Bronchial epithelial cell (primary cell): ENCODE data around the gene RNF212B. TPM values are rescaled to one million over a fixed set of nuclear protein-coding genes. Genes with fewer than 3 reads are reported as not detected.
A peak's percentile ranks its signal among the peaks of the same experiment; 100 is the strongest.

ENCODE experiments used
- DNase-seq: peaks from one replicate; pipeline ENCODE4 v3.0.0-alpha.2; 2010; ENCODE audit warnings: low read depth
- FAIRE-seq: peaks from 2 replicates; lab custom pipeline; 2011; peaks lifted over from hg19 to GRCh38; lab: Jason Lieb, UNC
- H3K27me3 ChIP-seq: 2 replicates; pipeline ENCODE4 v1.5.1; 2011; ENCODE audit warnings: low read length; ENCODE audit not compliant: control insufficient read depth, insufficient read depth
- H3K36me3 ChIP-seq: 2 replicates; pipeline ENCODE4 v1.5.1; 2011; ENCODE audit warnings: low read length; ENCODE audit not compliant: control insufficient read depth, insufficient read depth
- H3K4me3 ChIP-seq: 2 replicates; pipeline ENCODE4 v1.5.1; 2011; ENCODE audit warnings: mild to moderate bottlenecking, low read depth, low read length, control low read depth
- total RNA-seq: library from RNA; depleted of rRNA; stranded (reverse); fragments of >200 nt; gene quantifications from 2 replicates; pipeline ENCODE4 v1.2.1, GENCODE V29; 2014
- TF ChIP-seq, protein P1 (sequence below): IDR thresholded peaks from 2 replicates; pipeline ENCODE4 v1.5.1; 2011; ENCODE audit warnings: mild to moderate bottlenecking, moderate library complexity, low read length, control low read depth, inconsistent platforms; ENCODE audit not compliant: insufficient read depth, severe bottlenecking

The RNF212B gene
- total RNA-seq, 1 donor from 2014 or later = not detected

DNA sequence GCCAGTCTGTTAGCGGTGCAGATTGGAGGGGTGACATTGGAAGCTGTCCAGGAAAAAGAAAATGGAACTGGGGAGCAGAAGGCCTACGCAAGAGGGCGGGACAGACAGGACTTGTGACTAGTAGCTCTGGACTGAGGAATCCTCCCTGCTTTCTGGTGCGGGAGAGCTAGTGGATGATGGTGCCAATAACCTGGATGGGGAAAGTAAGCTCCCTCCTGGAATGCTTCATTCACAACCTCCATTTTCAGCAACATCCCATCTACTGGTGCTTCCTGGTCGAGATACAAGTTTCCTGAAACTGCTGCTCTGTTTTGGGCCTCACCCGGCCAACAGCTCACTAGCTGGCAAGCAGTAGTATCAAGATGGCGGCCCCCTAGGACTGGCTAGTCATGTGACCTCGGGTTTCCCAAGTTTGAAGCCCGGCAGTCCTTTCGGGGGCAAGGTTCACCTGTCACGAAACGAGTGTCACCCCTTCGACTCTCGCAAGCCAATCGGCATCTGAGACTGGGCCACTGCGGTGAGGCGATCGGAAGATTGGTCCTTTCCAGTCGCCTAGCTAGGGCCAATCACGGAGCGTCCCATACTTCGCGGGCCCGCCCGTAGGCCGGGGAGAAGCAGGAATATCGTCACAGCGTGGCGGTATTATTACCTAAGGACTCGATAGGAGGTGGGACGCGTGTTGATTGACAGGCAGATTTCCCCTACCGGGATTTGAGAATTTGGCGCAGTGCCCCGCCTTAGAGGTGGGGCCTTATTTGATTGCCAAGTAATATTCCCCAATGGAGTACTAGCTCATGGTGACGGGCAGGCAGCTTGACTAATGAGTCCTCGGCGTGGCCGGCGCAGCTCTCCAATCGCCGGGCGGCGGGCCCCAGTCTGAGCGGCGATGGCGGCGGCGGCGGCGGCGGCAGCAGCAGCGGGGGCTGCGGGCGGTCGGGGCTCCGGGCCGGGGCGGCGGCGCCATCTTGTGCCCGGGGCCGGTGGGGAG lies 83.1 kb downstream of the RNF212B start, which contains the start of gene PABPN1:
Gene PABPN1 (plus strand): TSS at position 874 of the 988 bp plus-strand sequence. CDS start 13 bp downstream, at position 887.
- FAIRE-seq = no peak
- H3K36me3 ChIP-seq = peaks cover 12% of the 10 kb centered on the region
- TF ChIP-seq, protein P1, sequence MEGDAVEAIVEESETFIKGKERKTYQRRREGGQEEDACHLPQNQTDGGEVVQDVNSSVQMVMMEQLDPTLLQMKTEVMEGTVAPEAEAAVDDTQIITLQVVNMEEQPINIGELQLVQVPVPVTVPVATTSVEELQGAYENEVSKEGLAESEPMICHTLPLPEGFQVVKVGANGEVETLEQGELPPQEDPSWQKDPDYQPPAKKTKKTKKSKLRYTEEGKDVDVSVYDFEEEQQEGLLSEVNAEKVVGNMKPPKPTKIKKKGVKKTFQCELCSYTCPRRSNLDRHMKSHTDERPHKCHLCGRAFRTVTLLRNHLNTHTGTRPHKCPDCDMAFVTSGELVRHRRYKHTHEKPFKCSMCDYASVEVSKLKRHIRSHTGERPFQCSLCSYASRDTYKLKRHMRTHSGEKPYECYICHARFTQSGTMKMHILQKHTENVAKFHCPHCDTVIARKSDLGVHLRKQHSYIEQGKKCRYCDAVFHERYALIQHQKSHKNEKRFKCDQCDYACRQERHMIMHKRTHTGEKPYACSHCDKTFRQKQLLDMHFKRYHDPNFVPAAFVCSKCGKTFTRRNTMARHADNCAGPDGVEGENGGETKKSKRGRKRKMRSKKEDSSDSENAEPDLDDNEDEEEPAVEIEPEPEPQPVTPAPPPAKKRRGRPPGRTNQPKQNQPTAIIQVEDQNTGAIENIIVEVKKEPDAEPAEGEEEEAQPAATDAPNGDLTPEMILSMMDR = no peak
- DNase-seq = peak; percentile 98
- no peaks in the 10 kb centered on the region for H3K27me3 ChIP-seq
- H3K4me3 ChIP-seq = peak within 1 kb of the TSS; percentile 74

DNA sequence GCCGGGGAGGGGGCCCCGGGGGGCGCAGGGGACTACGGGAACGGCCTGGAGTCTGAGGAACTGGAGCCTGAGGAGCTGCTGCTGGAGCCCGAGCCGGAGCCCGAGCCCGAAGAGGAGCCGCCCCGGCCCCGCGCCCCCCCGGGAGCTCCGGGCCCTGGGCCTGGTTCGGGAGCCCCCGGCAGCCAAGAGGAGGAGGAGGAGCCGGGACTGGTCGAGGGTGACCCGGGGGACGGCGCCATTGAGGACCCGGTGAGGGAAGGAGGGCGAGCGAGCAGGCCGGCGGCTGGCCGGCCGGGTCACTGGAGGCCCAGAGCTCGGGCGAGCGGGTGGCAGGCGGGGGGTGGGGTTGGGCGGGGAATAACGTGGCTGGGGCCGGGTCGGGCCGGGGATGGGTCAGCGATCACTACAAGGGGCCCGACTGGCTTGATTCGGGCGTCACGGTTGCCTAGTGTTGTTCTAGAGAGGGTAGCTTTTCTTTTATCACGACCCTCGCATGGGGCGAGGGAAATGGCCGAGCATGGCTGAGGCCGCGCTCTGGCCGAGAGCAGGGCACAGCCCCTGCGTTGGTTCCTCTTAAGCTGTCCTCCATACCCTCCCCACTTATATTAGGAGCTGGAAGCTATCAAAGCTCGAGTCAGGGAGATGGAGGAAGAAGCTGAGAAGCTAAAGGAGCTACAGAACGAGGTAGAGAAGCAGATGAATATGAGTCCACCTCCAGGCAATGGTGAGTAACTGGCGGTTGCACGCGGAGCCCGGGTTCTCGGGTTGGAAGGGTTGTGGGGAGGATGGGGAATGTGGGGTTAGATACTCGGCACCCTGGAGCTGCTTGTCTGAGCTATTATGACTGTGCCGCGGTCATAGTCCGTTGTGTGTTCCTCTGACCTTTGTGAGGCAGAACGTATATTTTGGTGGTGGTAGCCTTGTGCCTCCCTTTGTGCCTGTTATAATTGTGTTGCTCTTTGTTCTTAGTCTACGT lies 84.1 kb downstream of the RNF212B start:
- peak overlapping the region; percentile 74 for H3K4me3 ChIP-seq
- DNase-seq (peak; percentile 60), FAIRE-seq (no peak)
- H3K36me3 ChIP-seq = peaks cover 12% of the 10 kb centered on the region
- TF ChIP-seq, protein P1 = no peak
- no peaks in the 10 kb centered on the region for H3K27me3 ChIP-seq

Other genes with a start within 250 kb of the RNF212B start
- gene C14orf93, start 227.8 kb upstream of the RNF212B start, total RNA-seq = 6.3 and 7.4 TPM in 2 replicates
- 158 and 220 TPM in 2 replicates for gene PSMB5, start 203.0 kb upstream of the RNF212B start, total RNA-seq
- not detected in 2 replicates for gene PSMB11, start 195.7 kb upstream of the RNF212B start, total RNA-seq
- gene CDH24, start 180.4 kb upstream of the RNF212B start, total RNA-seq = 2.7 and 2.9 TPM in 2 replicates
- gene ACIN1, start 142.8 kb upstream of the RNF212B start, total RNA-seq = 45.3 and 45.5 TPM in 2 replicates
- 51.9 and 59.1 TPM in 2 replicates for gene C14orf119, start 142.4 kb upstream of the RNF212B start, total RNA-seq
- gene CIROP, start 132.9 kb upstream of the RNF212B start, total RNA-seq = not detected in 2 replicates
- gene CEBPE, start 118.7 kb upstream of the RNF212B start, total RNA-seq = not detected in 2 replicates
- 1.1 and 9.0 TPM in 2 replicates for gene SLC7A8, start 54.3 kb upstream of the RNF212B start, total RNA-seq
- 5.0 and 6.3 TPM in 2 replicates for gene HOMEZ, start 48.2 kb downstream of the RNF212B start, total RNA-seq
- 2.9 and 3.4 TPM in 2 replicates for gene PPP1R3E, start 64.9 kb downstream of the RNF212B start, total RNA-seq
- gene BCL2L2, start 68.9 kb downstream of the RNF212B start, total RNA-seq = 25.0 and 31.7 TPM in 2 replicates
- 114 and 134 TPM in 2 replicates for gene PABPN1, start 83.5 kb downstream of the RNF212B start, total RNA-seq
- gene SLC22A17, start 115.0 kb downstream of the RNF212B start, total RNA-seq = 0.79 and 0.90 TPM in 2 replicates
- 2.4 and 5.4 TPM in 2 replicates for gene EFS, start 127.2 kb downstream of the RNF212B start, total RNA-seq
- not detected in 2 replicates for gene IL25, start 134.9 kb downstream of the RNF212B start, total RNA-seq
- not detected in 2 replicates for gene CMTM5, start 139.1 kb downstream of the RNF212B start, total RNA-seq
- gene MYH6, start 170.3 kb downstream of the RNF212B start, total RNA-seq = not detected in 2 replicates
- not detected in 2 replicates for gene MYH7, start 197.7 kb downstream of the RNF212B start, total RNA-seq
- 61.6 and 67.4 TPM in 2 replicates for gene NGDN, start 231.8 kb downstream of the RNF212B start, total RNA-seq